AG09309 (cell line): ENCODE measurements around the gene TRIM31.

ENCODE experiments used
- DNase-seq: peaks from one replicate; pipeline ENCODE4 v3.0.0-alpha.2; 2010; ENCODE audit warnings: low read depth
- H3K4me3 ChIP-seq: 2 replicates; pipeline ENCODE4 v1.5.1; 2011; ENCODE audit warnings: mild to moderate bottlenecking, low read depth, low read length, moderate library complexity; ENCODE audit not compliant: control insufficient read depth
- CTCF ChIP-seq: IDR thresholded peaks from 2 replicates; pipeline ENCODE4 v1.5.1; 2011; ENCODE audit warnings: mild to moderate bottlenecking, low read depth, low read length, inconsistent platforms; ENCODE audit not compliant: insufficient read depth, control insufficient read depth; ENCODE audit errors: missing control alignments

TRIM31 gene

GRCh38 chr6:30157999-30158398 is 45.1 kb upstream of the TRIM31 start:
- H3K4me3 ChIP-seq: no peak overlapping the region
- TF ChIP-seq CTCF: no peak
- no peak for DNase-seq

GRCh38 chr6:30157581-30157980 is 44.7 kb upstream of the TRIM31 start:
- no peak for DNase-seq

GRCh38 chr6:30156774-30157173 is 43.9 kb upstream of the TRIM31 start:
- no peak overlapping the region for H3K4me3 ChIP-seq
- DNase-seq: no peak
- no peak for TF ChIP-seq CTCF

More at GRCh38 chr6:30157581-30157980, 44.7 kb upstream of the TRIM31 start:
- no peak for TF ChIP-seq CTCF
- no peak overlapping the region for H3K4me3 ChIP-seq

- TF ChIP-seq CTCF: no peak
- no peak overlapping the region for H3K4me3 ChIP-seq
- DNase-seq: no peak
These were observed 43.3 kb upstream of the TRIM31 start for GRCh38 chr6:30156262-30156599.

- no peak overlapping the region for H3K4me3 ChIP-seq
- no peak for DNase-seq
- TF ChIP-seq CTCF: no peak
These were observed 42.8 kb upstream of the TRIM31 start for GRCh38 chr6:30155520-30156261.

- peak; percentile 74 for DNase-seq
- no peak overlapping the region for H3K4me3 ChIP-seq
- no peak for TF ChIP-seq CTCF
These were observed 42.0 kb upstream of the TRIM31 start for GRCh38 chr6:30154709-30155519.
